ENCODE data around the gene CELSR1. TPM values are rescaled to one million over a fixed set of nuclear protein-coding genes. Genes with fewer than 3 reads are reported as not detected.

CELSR1 gene
- total RNA-seq, 1 donor from 2014 or later, result 5.1 TPM

GRCh38 chr22:46394622-46395021 is 142.8 kb downstream of the CELSR1 start:
- no peaks in the 10 kb centered on the region for H3K36me3 Mint-ChIP-seq (ENCODE audit: low read depth)
- H3K9me3 Mint-ChIP-seq, result no peaks in the 10 kb centered on the region
- H3K4me1 Mint-ChIP-seq, result no peaks in the 10 kb centered on the region
- no peak for DNase-seq (ENCODE audit: low read depth, low spot score)
- H3K4me3 Mint-ChIP-seq, result no peak overlapping the region
- H3K27me3 Mint-ChIP-seq (ENCODE audit: low read depth), result no peaks in the 10 kb centered on the region
- no peak for TF ChIP-seq CTCF (conservative IDR thresholded peaks at IDR 0.05)
- H3K27ac Mint-ChIP-seq (ENCODE audit: unreplicated experiment), result no peak overlapping the region

GRCh38 chr22:46393873-46394272 is 143.5 kb downstream of the CELSR1 start:
- H3K27me3 Mint-ChIP-seq (ENCODE audit: low read depth), result no peaks in the 10 kb centered on the region
- no peak for DNase-seq (ENCODE audit: low read depth, low spot score)
- H3K9me3 Mint-ChIP-seq, result no peaks in the 10 kb centered on the region
- no peak overlapping the region for H3K4me3 Mint-ChIP-seq
- TF ChIP-seq CTCF (conservative IDR thresholded peaks at IDR 0.05), result no peak
- H3K36me3 Mint-ChIP-seq (ENCODE audit: low read depth), result no peaks in the 10 kb centered on the region
- no peak overlapping the region for H3K27ac Mint-ChIP-seq (ENCODE audit: unreplicated experiment)
- H3K4me1 Mint-ChIP-seq, result no peaks in the 10 kb centered on the region

GRCh38 chr22:46392137-46392844 is 145.1 kb downstream of the CELSR1 start:
- DNase-seq (ENCODE audit: low read depth, low spot score), result no peak
- H3K36me3 Mint-ChIP-seq (ENCODE audit: low read depth), result no peaks in the 10 kb centered on the region
- no peaks in the 10 kb centered on the region for H3K27me3 Mint-ChIP-seq (ENCODE audit: low read depth)
- no peaks in the 10 kb centered on the region for H3K9me3 Mint-ChIP-seq
- no peak for TF ChIP-seq CTCF (conservative IDR thresholded peaks at IDR 0.05)
- no peak overlapping the region for H3K27ac Mint-ChIP-seq (ENCODE audit: unreplicated experiment)
- H3K4me1 Mint-ChIP-seq, result no peaks in the 10 kb centered on the region
- no peak overlapping the region for H3K4me3 Mint-ChIP-seq

- H3K27ac Mint-ChIP-seq (ENCODE audit: unreplicated experiment), result no peak overlapping the region
- no peaks in the 10 kb centered on the region for H3K36me3 Mint-ChIP-seq (ENCODE audit: low read depth)
- no peak overlapping the region for H3K4me3 Mint-ChIP-seq
- H3K9me3 Mint-ChIP-seq, result no peaks in the 10 kb centered on the region
- no peak for TF ChIP-seq CTCF (conservative IDR thresholded peaks at IDR 0.05)
- H3K27me3 Mint-ChIP-seq (ENCODE audit: low read depth), result no peaks in the 10 kb centered on the region
- no peak for DNase-seq (ENCODE audit: low read depth, low spot score)
- no peaks in the 10 kb centered on the region for H3K4me1 Mint-ChIP-seq
These were observed 145.8 kb downstream of the CELSR1 start for GRCh38 chr22:46391486-46392136.

GRCh38 chr22:46390652-46391301 is 146.6 kb downstream of the CELSR1 start:
- Mint-ChIP-seq H3K9me3 (no peaks in the 10 kb centered on the region), H3K4me3 (no peak overlapping the region), H3K36me3 (ENCODE audit: low read depth) (no peaks in the 10 kb centered on the region), H3K27ac (ENCODE audit: unreplicated experiment) (peak overlapping the region; percentile 84), H3K27me3 (ENCODE audit: low read depth) (no peaks in the 10 kb centered on the region), H3K4me1 (no peaks in the 10 kb centered on the region)
- no peak for DNase-seq (ENCODE audit: low read depth, low spot score)
- no peak for TF ChIP-seq CTCF (conservative IDR thresholded peaks at IDR 0.05)

Data from neural crest cell (in vitro differentiated cells).